Liver (tissue), 3 donors: ENCODE measurements around the gene PRPF19.
"Not testable (repeated sequence)": the region's sequence is repeated elsewhere in the genome, so short reads cannot be mapped to it uniquely, and the experiment has no call there.

Experiments used
- CTCF ChIP-seq: fragments of 150-350 bp; IDR thresholded peaks from 2 replicates; pipeline ENCODE4 v1.5.1; 2017; ENCODE audit warnings: improper control_type of control experiment, low read depth, low read length; ENCODE audit not compliant: missing input control
- HNF4A ChIP-seq, 2 donors: conservative IDR thresholded peaks; 2 replicates each; pipeline ENCODE4 v1.6.1; 2016; ENCODE audit warnings: antibody characterized with exemption in 2 of 2, mild to moderate bottlenecking in 2 of 2
- JUND ChIP-seq, 2 donors: IDR thresholded peaks; 2 replicates each; pipeline ENCODE4 v1.6.1; 2016; ENCODE audit warnings: antibody characterized with exemption in 2 of 2
- SP1 ChIP-seq: IDR thresholded peaks from 2 replicates; pipeline ENCODE4 v1.6.1; 2018; ENCODE audit warnings: antibody characterized with exemption, mild to moderate bottlenecking
- TAF1 ChIP-seq: conservative IDR thresholded peaks from 2 replicates; pipeline ENCODE4 v1.6.1; 2016; ENCODE audit warnings: antibody characterized with exemption, mild to moderate bottlenecking
- YY1 ChIP-seq: IDR thresholded peaks from 2 replicates; pipeline ENCODE4 v1.6.1; 2016; ENCODE audit warnings: antibody characterized with exemption, mild to moderate bottlenecking
- ZBTB33 ChIP-seq: IDR thresholded peaks from 2 replicates; pipeline ENCODE4 v1.6.1; 2016; ENCODE audit warnings: antibody characterized with exemption
- TF ChIP-seq, protein P1 (sequence below): IDR thresholded peaks from 2 replicates; pipeline ENCODE4 v1.6.1; 2016; ENCODE audit warnings: antibody characterized with exemption, mild to moderate bottlenecking
- TF ChIP-seq, protein P2 (sequence below): IDR thresholded peaks from 2 replicates; pipeline ENCODE4 v1.6.1; 2016; ENCODE audit warnings: antibody characterized with exemption
- donor health status: healthy.
- donor health status: healthy.

- TF ChIP-seq, protein P1, sequence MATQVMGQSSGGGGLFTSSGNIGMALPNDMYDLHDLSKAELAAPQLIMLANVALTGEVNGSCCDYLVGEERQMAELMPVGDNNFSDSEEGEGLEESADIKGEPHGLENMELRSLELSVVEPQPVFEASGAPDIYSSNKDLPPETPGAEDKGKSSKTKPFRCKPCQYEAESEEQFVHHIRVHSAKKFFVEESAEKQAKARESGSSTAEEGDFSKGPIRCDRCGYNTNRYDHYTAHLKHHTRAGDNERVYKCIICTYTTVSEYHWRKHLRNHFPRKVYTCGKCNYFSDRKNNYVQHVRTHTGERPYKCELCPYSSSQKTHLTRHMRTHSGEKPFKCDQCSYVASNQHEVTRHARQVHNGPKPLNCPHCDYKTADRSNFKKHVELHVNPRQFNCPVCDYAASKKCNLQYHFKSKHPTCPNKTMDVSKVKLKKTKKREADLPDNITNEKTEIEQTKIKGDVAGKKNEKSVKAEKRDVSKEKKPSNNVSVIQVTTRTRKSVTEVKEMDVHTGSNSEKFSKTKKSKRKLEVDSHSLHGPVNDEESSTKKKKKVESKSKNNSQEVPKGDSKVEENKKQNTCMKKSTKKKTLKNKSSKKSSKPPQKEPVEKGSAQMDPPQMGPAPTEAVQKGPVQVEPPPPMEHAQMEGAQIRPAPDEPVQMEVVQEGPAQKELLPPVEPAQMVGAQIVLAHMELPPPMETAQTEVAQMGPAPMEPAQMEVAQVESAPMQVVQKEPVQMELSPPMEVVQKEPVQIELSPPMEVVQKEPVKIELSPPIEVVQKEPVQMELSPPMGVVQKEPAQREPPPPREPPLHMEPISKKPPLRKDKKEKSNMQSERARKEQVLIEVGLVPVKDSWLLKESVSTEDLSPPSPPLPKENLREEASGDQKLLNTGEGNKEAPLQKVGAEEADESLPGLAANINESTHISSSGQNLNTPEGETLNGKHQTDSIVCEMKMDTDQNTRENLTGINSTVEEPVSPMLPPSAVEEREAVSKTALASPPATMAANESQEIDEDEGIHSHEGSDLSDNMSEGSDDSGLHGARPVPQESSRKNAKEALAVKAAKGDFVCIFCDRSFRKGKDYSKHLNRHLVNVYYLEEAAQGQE: not testable (repeated sequence)
- TF ChIP-seq CTCF; TAF1; ZBTB33; YY1; JUND (IDR thresholded peaks at IDR 0.05); HNF4A (conservative IDR thresholded peaks at IDR 0.05); SP1: not testable (repeated sequence)
- TF ChIP-seq, protein P2, sequence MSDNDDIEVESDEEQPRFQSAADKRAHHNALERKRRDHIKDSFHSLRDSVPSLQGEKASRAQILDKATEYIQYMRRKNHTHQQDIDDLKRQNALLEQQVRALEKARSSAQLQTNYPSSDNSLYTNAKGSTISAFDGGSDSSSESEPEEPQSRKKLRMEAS: not testable (repeated sequence)
Measured at GRCh38 chr11:60909680-60910280, 3.4 kb upstream of the PRPF19 start.
